NT2/D1 (cell line): Measurements from ENCODE around the gene LEMD2.

Source experiments
- DNase-seq: peaks from one replicate; pipeline ENCODE4 v3.0.0-alpha.2; 2011; ENCODE audit warnings: low read depth, low spot score
- H3K27me3 ChIP-seq: 2 replicates; pipeline ENCODE4 v1.6.0; 2011; ENCODE audit warnings: mild to moderate bottlenecking; ENCODE audit not compliant: insufficient read length, insufficient read depth
- H3K36me3 ChIP-seq: 2 replicates; pipeline ENCODE4 v1.6.1; 2011; ENCODE audit warnings: mild to moderate bottlenecking, low read length, mixed read lengths; ENCODE audit not compliant: insufficient read depth, insufficient read length
- H3K4me1 ChIP-seq: 2 replicates; pipeline ENCODE4 v1.5.1; 2011; ENCODE audit not compliant: insufficient read depth, insufficient read length
- H3K4me3 ChIP-seq: 2 replicates; pipeline ENCODE4 v1.5.1; 2011; ENCODE audit warnings: low read depth; ENCODE audit not compliant: insufficient read length
- H3K9ac ChIP-seq: 2 replicates; pipeline ENCODE4 v1.6.0; 2011; ENCODE audit warnings: low read depth; ENCODE audit not compliant: insufficient read length
- H3K9me3 ChIP-seq: 2 replicates; pipeline ENCODE4 v1.5.1; 2011; ENCODE audit warnings: mild to moderate bottlenecking, low read length; ENCODE audit not compliant: insufficient read depth
- SUZ12 ChIP-seq: IDR thresholded peaks from 2 replicates; pipeline ENCODE4 v1.6.1; 2011; ENCODE audit not compliant: insufficient read length, insufficient read depth; ENCODE audit errors: extremely low read depth
- YY1 ChIP-seq: IDR thresholded peaks from 2 replicates; pipeline ENCODE4 v1.6.1; 2011; ENCODE audit not compliant: insufficient read length, insufficient read depth
- ZNF274 ChIP-seq: IDR thresholded peaks from 2 replicates; pipeline ENCODE4 v1.6.1; 2011; ENCODE audit warnings: mild to moderate bottlenecking, low read depth, low read length

The LEMD2 gene

DNA sequence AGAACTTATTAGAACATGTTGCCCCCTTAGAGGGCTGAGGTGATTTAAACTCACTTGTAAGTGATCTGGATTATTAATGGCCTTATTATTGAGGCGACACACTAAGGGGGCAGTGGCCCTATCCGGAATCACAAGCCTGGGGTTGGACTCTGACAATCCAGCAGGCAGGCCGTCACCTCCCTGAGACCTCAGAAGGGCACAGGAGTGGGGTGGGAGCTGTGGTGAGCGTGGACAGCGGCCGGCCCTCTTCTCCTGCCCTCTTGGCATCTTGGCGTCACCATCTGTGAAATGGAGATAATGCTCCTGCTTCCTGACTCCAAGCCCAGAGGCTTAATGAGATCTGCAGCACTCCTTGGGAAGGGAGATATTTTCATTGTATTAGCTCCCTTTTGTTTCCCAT is 61.8 kb downstream of the LEMD2 start:
- Histone ChIP-seq H3K9ac (no peak overlapping the region), H3K4me1 (peaks cover 4% of the 10 kb centered on the region), H3K4me3 (no peak overlapping the region), H3K27me3 (no peaks in the 10 kb centered on the region), H3K9me3 (no peaks in the 10 kb centered on the region), H3K36me3 (no peaks in the 10 kb centered on the region)
- DNase-seq = no peak
- TF ChIP-seq YY1 (no peak), ZNF274 (no peak), SUZ12 (no peak)

GRCh38 chr6:33726696-33727095 is 62.2 kb downstream of the LEMD2 start:
- H3K9ac ChIP-seq = no peak overlapping the region
- no peaks in the 10 kb centered on the region for H3K9me3 ChIP-seq
- no peak for DNase-seq
- H3K4me3 ChIP-seq = no peak overlapping the region
- H3K36me3 ChIP-seq = no peaks in the 10 kb centered on the region
- TF ChIP-seq ZNF274 (no peak), SUZ12 (no peak), YY1 (no peak)
- peaks cover 4% of the 10 kb centered on the region for H3K4me1 ChIP-seq
- no peaks in the 10 kb centered on the region for H3K27me3 ChIP-seq

DNA sequence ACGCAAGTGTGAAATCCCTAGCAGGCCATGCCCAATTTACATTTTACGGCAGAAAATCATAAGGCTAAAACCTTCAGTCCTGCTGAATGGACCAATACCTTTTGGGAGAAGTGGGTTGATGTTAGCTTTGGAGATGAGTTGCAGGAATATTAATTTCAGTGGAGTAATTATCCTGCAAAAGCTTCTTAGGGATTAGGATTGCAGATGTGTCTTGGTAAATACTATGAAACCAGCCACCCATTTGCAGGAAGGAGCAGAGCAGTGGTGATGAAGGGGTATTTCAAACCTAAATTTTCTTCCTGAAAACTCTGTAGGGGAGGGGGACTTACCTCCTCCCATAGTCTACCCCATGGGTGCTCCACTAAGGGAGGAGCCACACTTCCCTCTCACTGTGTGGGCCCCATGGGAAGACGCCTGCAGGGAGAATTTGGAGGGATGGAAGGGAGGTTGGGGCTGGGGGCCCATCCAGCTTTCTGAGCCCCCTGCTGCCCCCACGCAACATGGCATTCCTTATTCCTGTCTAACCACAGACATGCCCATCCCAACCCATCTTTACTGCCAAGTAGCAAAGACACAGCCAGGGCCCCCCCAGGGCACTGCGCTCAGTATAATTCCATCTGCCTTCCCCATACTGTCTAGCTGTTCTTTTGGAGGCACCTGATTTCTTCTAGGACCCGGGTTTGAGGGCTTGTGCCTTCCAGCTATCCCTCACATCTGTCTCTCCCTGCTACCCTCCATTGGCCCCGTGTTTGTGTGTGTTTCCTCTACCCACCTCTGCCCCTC is 62.8 kb downstream of the LEMD2 start:
- Histone ChIP-seq H3K4me3 (no peak overlapping the region), H3K36me3 (no peaks in the 10 kb centered on the region), H3K9ac (no peak overlapping the region), H3K9me3 (no peaks in the 10 kb centered on the region), H3K4me1 (peaks cover 4% of the 10 kb centered on the region), H3K27me3 (no peaks in the 10 kb centered on the region)
- no peak for TF ChIP-seq SUZ12
- no peak for TF ChIP-seq YY1
- TF ChIP-seq ZNF274 = no peak
- DNase-seq = no peak

DNA sequence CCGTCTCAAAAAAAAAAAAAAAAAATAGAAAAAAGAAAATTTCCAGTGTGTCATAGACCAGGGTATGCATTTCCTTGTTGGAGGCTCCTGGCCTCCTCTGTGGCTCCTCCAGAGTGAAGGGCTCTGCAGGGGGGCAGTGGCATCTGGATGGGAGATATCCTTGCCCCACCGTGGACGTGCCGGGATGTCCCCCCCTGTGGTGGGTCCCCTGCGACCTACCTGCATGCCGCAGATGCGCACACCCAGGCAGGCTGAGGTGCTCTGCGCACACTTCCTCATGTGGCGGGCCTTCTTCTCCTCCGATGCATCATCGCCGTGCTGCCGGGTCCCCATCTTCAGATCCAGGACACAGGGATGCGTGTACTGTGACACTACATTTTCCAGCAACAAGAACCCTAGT is 63.7 kb downstream of the LEMD2 start:
- Histone ChIP-seq H3K36me3 (no peaks in the 10 kb centered on the region), H3K9me3 (no peaks in the 10 kb centered on the region), H3K4me1 (peaks cover 2% of the 10 kb centered on the region), H3K27me3 (no peaks in the 10 kb centered on the region), H3K4me3 (no peak overlapping the region), H3K9ac (no peak overlapping the region)
- no peak for DNase-seq
- TF ChIP-seq YY1 (no peak), SUZ12 (no peak), ZNF274 (no peak)

DNA sequence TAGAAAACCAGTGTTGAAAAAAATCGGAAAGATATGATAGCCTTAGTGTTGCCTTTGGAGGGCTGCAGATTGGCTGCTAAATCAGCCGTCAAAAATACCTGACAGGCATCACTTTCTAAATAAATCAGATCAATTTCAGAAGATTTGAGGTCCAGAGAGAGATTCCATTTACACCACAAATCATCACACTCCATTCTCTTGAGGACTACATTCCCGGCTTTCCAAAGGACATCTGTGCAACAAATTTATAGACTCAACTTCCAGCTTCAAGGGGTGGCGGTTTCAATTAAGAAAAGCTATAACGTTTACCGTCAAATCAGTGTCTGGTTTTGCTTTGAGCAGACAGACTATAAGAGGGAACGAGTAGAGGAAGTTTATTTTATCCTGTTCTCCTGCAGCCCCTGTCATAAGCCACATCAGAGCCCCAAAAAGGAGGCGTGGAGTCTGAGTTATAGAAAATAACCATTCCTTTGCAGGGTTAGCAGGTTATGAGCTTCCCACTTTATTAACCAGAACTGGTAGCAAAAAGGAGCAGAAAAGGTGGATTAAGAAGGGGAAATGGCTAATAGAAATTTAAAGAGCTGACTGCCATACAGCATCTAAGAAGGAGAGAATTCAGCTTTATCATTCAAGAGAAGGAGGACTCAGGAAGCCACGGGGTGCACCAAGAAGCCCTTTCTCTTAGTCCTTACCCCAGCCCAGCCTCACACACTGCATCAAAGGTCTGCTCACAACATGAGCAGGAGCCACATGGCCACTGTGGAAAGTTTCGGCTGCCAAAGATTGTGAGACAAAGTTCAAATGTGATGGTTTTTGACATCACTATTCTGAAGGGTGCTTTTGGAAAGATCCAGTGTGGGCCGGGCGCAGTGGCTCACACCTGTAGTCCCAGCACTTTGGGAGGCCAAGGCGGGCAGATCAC is 64.6 kb downstream of the LEMD2 start:
- no peaks in the 10 kb centered on the region for H3K36me3 ChIP-seq
- DNase-seq = no peak
- TF ChIP-seq YY1 = no peak
- TF ChIP-seq SUZ12 = no peak
- no peak for TF ChIP-seq ZNF274
- H3K9me3 ChIP-seq = no peaks in the 10 kb centered on the region
- peaks cover 2% of the 10 kb centered on the region for H3K4me1 ChIP-seq
- H3K4me3 ChIP-seq = no peak overlapping the region
- H3K9ac ChIP-seq = no peak overlapping the region
- no peaks in the 10 kb centered on the region for H3K27me3 ChIP-seq

GRCh38 chr6:33723371-33724085 is 65.4 kb downstream of the LEMD2 start:
- DNase-seq = no peak
- Histone ChIP-seq H3K27me3 (no peaks in the 10 kb centered on the region), H3K4me1 (peaks cover 2% of the 10 kb centered on the region), H3K9me3 (no peaks in the 10 kb centered on the region), H3K36me3 (no peaks in the 10 kb centered on the region), H3K9ac (no peak overlapping the region), H3K4me3 (no peak overlapping the region)
- TF ChIP-seq SUZ12 (no peak), ZNF274 (no peak), YY1 (no peak)
